ENCODE results near the gene IRF9.

IRF9 gene

DNA sequence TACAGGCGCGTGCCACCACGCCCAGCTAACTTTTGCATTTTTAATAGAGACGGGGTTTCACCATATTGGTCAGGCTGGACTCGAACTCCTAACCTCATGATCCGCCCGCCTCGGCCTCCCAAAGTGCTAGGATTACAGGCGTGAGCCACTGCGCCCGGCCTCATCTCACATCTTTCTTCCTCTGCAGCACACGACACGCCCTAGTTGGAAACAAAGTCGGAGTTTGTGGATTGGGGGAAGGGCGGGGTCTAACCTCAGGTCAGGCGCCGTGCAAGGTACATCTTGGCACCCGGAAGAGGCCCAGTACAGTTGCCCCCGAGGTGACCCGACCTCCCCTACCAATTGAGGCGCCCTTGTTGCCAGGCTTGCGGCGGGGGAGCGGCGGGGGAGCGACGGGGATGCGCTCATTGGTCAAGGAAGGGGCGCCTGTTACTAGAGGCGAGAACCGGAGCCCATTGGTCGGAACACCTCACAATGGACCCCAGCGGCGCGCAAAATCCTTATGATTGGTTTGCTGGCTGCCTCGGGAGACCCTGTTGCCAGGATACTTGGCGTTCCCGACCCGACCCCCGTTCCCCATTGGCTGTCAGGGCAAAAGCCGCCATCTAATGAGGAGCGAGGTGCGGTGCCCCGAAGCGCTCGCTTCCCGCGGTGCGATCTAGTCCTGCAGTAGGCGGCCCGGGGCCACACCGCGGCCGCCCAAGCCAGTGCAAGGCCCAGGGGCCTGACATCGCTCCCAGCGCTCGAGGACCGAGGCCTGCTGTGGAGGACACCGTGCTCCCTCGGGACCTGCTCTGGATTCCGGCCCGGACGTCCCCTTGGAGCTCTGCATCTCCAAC, 10.6 kb downstream of the IRF9 start, which contains the start of gene REC8:
REC8 (plus strand) TSS at position 659 of the 839 bp plus-strand sequence. CDS start 473 bp downstream, outside the sequence.
- ChIA-PET POLR2A (interaction anchor here (1.8 kb wide), 1 partner anchor 10 kb away, joined by 7 read pairs; the partner anchor contains the start of gene IRF9), CTCF (interaction anchor here (1.5 kb wide), 1 partner anchor 10 kb away, joined by 4 read pairs; the partner anchor contains the start of gene IRF9)
- no peak for DNase-seq (ENCODE audit: extremely low spot score)
- TF ChIP-seq ELF4 (IDR thresholded peaks at IDR 0.05) (no peak), FOXM1 (IDR thresholded peaks at IDR 0.05; ENCODE audit: borderline replicate concordance) (no peak), L3MBTL2 (conservative IDR thresholded peaks at IDR 0.05) (no peak), SUZ12 (IDR thresholded peaks at IDR 0.05) (no peak), ZNF384 (IDR thresholded peaks at IDR 0.05) (no peak), BHLHE40 (IDR thresholded peaks at IDR 0.05; ENCODE audit: borderline replicate concordance) (no peak)

DNA sequence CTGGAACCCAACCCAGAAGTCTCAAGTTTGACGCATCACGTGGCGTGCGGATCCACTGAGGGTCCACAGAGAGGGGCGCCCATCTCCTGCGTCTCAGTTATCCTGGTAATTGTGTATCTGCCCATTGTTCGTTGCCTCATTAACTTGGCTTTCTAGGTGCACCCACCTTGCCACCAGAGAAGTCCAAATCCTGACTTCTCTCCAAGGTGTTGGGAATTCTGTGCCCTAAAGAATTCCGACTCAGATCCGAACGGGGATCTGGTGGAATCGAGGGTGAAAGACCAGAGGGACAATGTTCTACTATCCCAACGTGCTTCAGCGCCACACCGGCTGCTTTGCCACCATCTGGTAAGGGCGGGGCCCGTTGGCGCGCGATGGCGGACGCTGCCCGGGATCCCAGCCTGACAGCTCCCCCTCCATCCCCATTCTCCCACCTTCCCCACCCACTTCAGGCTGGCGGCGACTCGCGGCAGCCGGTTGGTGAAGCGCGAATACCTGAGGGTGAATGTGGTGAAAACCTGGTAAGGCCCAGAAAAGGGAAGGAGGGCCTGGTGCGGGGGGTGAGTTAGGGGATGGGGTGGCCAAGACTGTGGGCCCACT, 11.3 kb downstream of the IRF9 start:
- POLR2A ChIA-PET: no interaction called here
- no peak for DNase-seq (ENCODE audit: extremely low spot score)
- CTCF ChIA-PET: interaction anchor here (0.6 to 1.5 kb wide), 2 partner anchors 11 to 28 kb away, joined by 3 to 4 read pairs; partner anchors contain the start of gene IRF9
- TF ChIP-seq NFRKB (IDR thresholded peaks at IDR 0.05): no peak
- TF ChIP-seq, protein P1, sequence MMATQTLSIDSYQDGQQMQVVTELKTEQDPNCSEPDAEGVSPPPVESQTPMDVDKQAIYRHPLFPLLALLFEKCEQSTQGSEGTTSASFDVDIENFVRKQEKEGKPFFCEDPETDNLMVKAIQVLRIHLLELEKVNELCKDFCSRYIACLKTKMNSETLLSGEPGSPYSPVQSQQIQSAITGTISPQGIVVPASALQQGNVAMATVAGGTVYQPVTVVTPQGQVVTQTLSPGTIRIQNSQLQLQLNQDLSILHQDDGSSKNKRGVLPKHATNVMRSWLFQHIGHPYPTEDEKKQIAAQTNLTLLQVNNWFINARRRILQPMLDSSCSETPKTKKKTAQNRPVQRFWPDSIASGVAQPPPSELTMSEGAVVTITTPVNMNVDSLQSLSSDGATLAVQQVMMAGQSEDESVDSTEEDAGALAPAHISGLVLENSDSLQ (IDR thresholded peaks at IDR 0.05): no peak

DNA sequence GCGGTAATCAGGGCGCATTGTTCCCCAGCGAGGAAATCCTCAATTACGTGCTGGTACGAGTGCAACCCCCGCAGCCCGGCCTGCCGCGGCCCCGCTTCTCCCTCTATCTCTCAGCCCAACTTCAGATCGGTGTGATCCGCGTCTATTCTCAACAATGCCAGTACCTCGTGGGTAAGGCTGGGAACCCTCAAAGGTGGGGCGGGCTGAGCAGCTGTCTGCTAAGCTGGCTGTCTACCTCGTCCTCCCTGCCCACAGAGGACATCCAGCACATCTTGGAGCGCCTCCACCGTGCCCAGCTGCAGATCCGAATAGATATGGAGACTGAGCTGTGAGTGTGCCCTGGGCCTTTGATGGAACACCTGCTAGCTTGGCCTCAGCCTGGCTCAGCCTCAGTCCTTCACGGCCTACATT, 11.8 kb downstream of the IRF9 start:
- TF ChIP-seq ZNF384 (IDR thresholded peaks at IDR 0.05) (no peak), CTBP1 (IDR thresholded peaks at IDR 0.05; ENCODE audit: borderline replicate concordance) (no peak), BHLHE40 (IDR thresholded peaks at IDR 0.05; ENCODE audit: borderline replicate concordance) (no peak), ARNT (IDR thresholded peaks at IDR 0.05) (no peak), ELF4 (IDR thresholded peaks at IDR 0.05) (no peak), LEF1 (IDR thresholded peaks at IDR 0.05; ENCODE audit: borderline replicate concordance) (no peak), HDGF (IDR thresholded peaks at IDR 0.05; ENCODE audit: borderline replicate concordance) (no peak), FOXK2 (IDR thresholded peaks at IDR 0.05) (no peak), SP1 (IDR thresholded peaks at IDR 0.05) (no peak), L3MBTL2 (conservative IDR thresholded peaks at IDR 0.05) (no peak), NFRKB (IDR thresholded peaks at IDR 0.05) (no peak), SUZ12 (IDR thresholded peaks at IDR 0.05) (no peak), TARDBP (IDR thresholded peaks at IDR 0.05) (no peak), FOXA1 (IDR thresholded peaks at IDR 0.05) (no peak), FOXM1 (IDR thresholded peaks at IDR 0.05; ENCODE audit: borderline replicate concordance) (no peak)
- TF ChIP-seq, protein P1 (IDR thresholded peaks at IDR 0.05): no peak
- ChIA-PET CTCF (interaction anchor here (0.6 to 1.5 kb wide), 2 partner anchors 11 to 29 kb away, joined by 3 to 4 read pairs; partner anchors contain the start of gene IRF9), POLR2A (interaction anchor here (1.2 kb wide), 1 partner anchor 12 kb away, joined by 3 read pairs; the partner anchor contains the start of gene IRF9)
- DNase-seq (ENCODE audit: extremely low spot score): no peak

DNA sequence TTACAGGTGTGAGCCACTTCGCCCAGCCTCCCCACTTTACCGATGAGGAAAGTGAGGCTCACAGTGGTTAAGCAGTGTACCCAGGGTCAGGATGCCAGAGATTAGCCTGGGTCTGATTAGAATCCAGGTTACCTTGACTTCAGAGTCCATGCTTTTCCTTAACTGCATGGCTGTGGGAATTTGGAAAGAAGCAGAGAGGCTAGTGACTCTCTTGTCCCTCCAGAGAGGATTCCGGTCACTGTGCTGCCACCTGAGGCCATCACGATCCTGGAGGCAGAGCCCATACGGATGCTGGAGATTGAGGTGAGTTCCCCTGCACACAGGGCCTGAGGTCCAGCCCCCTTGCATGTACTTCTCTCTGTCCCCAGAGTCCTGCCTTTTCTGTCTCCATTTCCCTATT, 15.5 kb downstream of the IRF9 start:
- ChIA-PET POLR2A (interaction anchor here (1.5 kb wide), 1 partner anchor 30 kb away, joined by 4 read pairs; the partner anchor contains the start of gene PSME2), CTCF (interaction anchor here (0.6 kb wide), 1 partner anchor 66 kb away, joined by 3 read pairs; no protein-coding TSS in a partner anchor)
- TF ChIP-seq HDGF (IDR thresholded peaks at IDR 0.05; ENCODE audit: borderline replicate concordance) (no peak), ARNT (IDR thresholded peaks at IDR 0.05) (no peak), FOXK2 (IDR thresholded peaks at IDR 0.05) (no peak), ZNF384 (IDR thresholded peaks at IDR 0.05) (no peak), LEF1 (IDR thresholded peaks at IDR 0.05; ENCODE audit: borderline replicate concordance) (no peak), SUZ12 (IDR thresholded peaks at IDR 0.05) (no peak), BHLHE40 (IDR thresholded peaks at IDR 0.05; ENCODE audit: borderline replicate concordance) (no peak), L3MBTL2 (conservative IDR thresholded peaks at IDR 0.05) (no peak), ELF4 (IDR thresholded peaks at IDR 0.05) (no peak), NFRKB (IDR thresholded peaks at IDR 0.05) (no peak)
- TF ChIP-seq, protein P1 (IDR thresholded peaks at IDR 0.05): no peak
- no peak for DNase-seq (ENCODE audit: extremely low spot score)

DNA sequence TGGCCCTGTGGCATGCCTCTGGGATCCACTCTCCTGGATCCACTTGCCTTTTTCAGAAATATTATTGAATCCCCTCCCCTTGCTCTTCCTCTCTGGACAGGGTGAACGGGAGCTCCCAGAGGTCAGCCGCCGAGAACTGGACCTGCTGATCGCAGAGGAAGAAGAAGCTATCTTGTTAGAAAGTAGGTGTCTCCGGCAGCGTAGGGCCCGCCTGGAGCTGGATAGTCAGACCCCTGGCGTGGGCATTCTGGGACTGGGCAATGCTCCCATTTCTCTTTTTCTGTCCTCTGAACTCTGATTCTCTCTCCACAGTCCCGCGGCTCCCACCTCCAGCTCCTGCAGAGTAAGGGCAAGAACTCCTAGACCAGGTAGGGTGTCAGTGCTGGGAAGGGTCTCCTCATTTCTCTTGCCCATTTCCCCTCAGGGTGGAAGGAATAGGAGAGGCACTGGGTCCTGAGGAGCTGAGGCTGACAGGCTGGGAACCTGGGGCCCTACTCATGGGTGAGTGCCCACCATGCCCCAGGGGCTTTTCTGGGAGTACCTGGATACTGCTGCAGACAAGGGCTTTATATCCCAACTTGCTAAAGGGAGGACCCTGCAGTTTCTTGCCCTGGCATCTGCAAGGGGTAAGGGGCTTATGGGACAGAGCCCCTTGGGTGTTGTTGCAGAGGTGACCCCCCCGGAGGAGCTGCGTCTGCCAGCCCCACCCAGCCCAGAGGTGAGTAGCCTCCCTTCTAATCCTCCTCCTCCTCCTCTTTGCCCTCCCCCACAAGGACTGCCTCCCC, 16.2 kb downstream of the IRF9 start:
- TF ChIP-seq LEF1 (IDR thresholded peaks at IDR 0.05; ENCODE audit: borderline replicate concordance): no peak
- TF ChIP-seq ELF4 (IDR thresholded peaks at IDR 0.05): no peak
- TF ChIP-seq FOXK2 (IDR thresholded peaks at IDR 0.05): no peak
- no peak for TF ChIP-seq FOXA1 (IDR thresholded peaks at IDR 0.05)
- TF ChIP-seq TARDBP (IDR thresholded peaks at IDR 0.05): no peak
- TF ChIP-seq SUZ12 (IDR thresholded peaks at IDR 0.05): no peak
- TF ChIP-seq NFRKB (IDR thresholded peaks at IDR 0.05): no peak
- TF ChIP-seq SP1 (IDR thresholded peaks at IDR 0.05): no peak
- no peak for TF ChIP-seq ZNF384 (IDR thresholded peaks at IDR 0.05)
- no peak for TF ChIP-seq FOXM1 (IDR thresholded peaks at IDR 0.05; ENCODE audit: borderline replicate concordance)
- TF ChIP-seq BHLHE40 (IDR thresholded peaks at IDR 0.05; ENCODE audit: borderline replicate concordance): no peak
- TF ChIP-seq L3MBTL2 (conservative IDR thresholded peaks at IDR 0.05): no peak
- no peak for TF ChIP-seq CTBP1 (IDR thresholded peaks at IDR 0.05; ENCODE audit: borderline replicate concordance)
- no peak for TF ChIP-seq ARNT (IDR thresholded peaks at IDR 0.05)
- TF ChIP-seq, protein P1 (IDR thresholded peaks at IDR 0.05): no peak
- no peak for TF ChIP-seq HDGF (IDR thresholded peaks at IDR 0.05; ENCODE audit: borderline replicate concordance)
- DNase-seq (ENCODE audit: extremely low spot score): no peak
- CTCF ChIA-PET: interaction anchor here (1.2 kb wide), 1 partner anchor 16 kb away, joined by 3 read pairs; the partner anchor contains the start of gene IRF9
- POLR2A ChIA-PET: interaction anchor here (0.8 to 1.5 kb wide), 5 partner anchors 8 to 58 kb away, joined by 3 to 4 read pairs (median 3); partner anchors contain the start of genes CHMP4A and PSME2
